GM12875 (cell line): ENCODE data around the gene LHFPL3.

Experiments used
- H3K4me3 ChIP-seq: one replicate; pipeline ENCODE4 v1.5.1; 2011; ENCODE audit warnings: low read depth, low read length, control low read depth
- CTCF ChIP-seq: IDR thresholded peaks from 2 replicates; pipeline ENCODE4 v1.5.1; 2011; ENCODE audit warnings: low read depth, mild to moderate bottlenecking, control low read depth, inconsistent platforms, low read length, moderate library complexity, borderline replicate concordance; ENCODE audit not compliant: insufficient read depth

Gene LHFPL3

DNA sequence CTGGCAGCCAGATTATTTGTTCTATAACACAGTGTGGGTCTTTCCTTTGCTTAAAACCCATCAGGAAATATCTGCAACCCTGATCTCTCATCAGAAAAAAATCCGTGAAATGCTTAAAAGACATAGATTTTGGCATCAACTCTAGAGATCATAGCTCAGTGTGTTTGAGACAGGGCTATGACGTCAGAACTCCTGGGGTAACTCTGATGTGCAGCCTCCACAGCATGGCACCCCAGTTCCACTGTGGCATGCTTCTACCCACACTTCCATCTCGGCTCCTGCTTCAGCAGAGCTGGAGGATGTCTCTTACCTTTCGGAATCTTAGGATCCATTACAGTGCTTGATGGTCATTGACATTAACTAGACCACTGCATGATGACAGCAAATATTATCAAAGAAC lies 205.7 kb downstream of the LHFPL3 start:
- no peak overlapping the region for H3K4me3 ChIP-seq
- no peak for TF ChIP-seq CTCF

- H3K4me3 ChIP-seq, result no peak overlapping the region
- TF ChIP-seq CTCF, result no peak
Observed at GRCh38 chr7:104535841-104536240, 207.4 kb downstream of the LHFPL3 start.

- H3K4me3 ChIP-seq, result no peak overlapping the region
- TF ChIP-seq CTCF, result no peak
Observed at GRCh38 chr7:104536956-104537355, 208.6 kb downstream of the LHFPL3 start.

DNA sequence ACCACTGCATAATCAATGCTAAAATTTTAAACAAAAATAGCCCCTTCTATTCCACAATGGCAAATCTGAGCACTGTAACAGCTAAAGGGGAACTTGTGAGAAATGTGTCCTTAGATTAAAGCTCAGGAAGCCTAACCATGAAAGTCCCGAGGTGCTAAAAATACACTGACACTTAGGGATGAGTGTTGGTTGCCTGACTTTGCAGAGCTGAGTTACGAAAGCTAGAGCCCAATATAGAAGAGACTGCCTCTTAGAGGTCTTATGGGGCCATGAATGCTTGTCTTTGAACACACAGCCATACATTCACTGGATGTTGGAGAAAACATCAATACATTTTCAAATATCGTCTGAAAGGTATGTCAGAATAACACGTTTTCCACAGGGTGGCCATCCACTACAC lies 209.7 kb downstream of the LHFPL3 start:
- H3K4me3 ChIP-seq, result no peak overlapping the region
- no peak for TF ChIP-seq CTCF

DNA sequence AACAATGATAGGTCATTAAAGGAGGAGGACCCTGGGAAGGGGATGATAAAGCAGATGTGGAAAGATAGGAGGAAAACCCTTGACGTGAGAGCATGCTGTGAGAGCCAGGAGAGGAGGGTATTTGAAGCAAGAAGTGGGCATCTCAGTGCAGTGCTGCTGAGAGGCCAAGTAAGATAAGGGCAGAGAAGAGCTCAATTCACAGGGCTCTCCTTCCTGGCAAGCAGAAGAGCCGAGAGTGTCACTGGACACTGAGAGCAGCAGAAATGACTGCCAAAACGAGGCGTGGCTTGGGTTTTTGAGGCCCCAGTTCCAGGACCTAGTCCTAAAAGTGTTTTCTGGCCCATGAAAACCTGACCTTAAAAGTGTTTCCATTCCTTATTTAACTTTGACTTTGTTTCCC lies 213.5 kb downstream of the LHFPL3 start:
- no peak for TF ChIP-seq CTCF

GRCh38 chr7:104548861-104549260 lies 220.5 kb downstream of the LHFPL3 start:
- H3K4me3 ChIP-seq, result no peak overlapping the region
- TF ChIP-seq CTCF, result no peak

More for the DNA sequence above, 213.5 kb downstream of the LHFPL3 start:
- no peak overlapping the region for H3K4me3 ChIP-seq

GRCh38 chr7:104550362-104550761 lies 222.0 kb downstream of the LHFPL3 start:
- TF ChIP-seq CTCF, result no peak
- H3K4me3 ChIP-seq, result no peak overlapping the region
